NB4 (cell line): Measurements from ENCODE around the gene SIN3A.
"Not testable (repeated sequence)": the region's sequence is repeated elsewhere in the genome, so short reads cannot be mapped to it uniquely, and the experiment has no call there.

Experiments used
- DNase-seq: peaks from one replicate; pipeline ENCODE4 v3.0.0; 2010; ENCODE audit warnings: low read depth
- H3K4me3 ChIP-seq: one replicate; pipeline ENCODE4 v1.5.1; 2011; ENCODE audit warnings: mild to moderate bottlenecking, low read depth, low read length, moderate library complexity
- CTCF ChIP-seq: IDR thresholded peaks from one replicate; pipeline ENCODE4 v1.5.1; 2012; ENCODE audit warnings: low read depth, low read length
- MAX ChIP-seq: IDR thresholded peaks from 2 replicates; pipeline ENCODE4 v1.6.1; 2011; ENCODE audit warnings: low read depth, low read length
- MYC ChIP-seq: IDR thresholded peaks from 2 replicates; pipeline ENCODE4 v1.6.1; 2011; ENCODE audit warnings: low read depth, low read length
- POLR2A ChIP-seq: IDR thresholded peaks from 2 replicates; pipeline ENCODE4 v1.6.1; 2011; ENCODE audit warnings: mild to moderate bottlenecking; ENCODE audit not compliant: insufficient read length; ENCODE audit errors: extremely low read depth

SIN3A gene

GRCh38 chr15:75338661-75339240 lies 112.7 kb downstream of the SIN3A start:
- no peak for TF ChIP-seq POLR2A
- no peak for TF ChIP-seq CTCF
- TF ChIP-seq MAX = no peak
- TF ChIP-seq MYC = no peak
- no peak overlapping the region for H3K4me3 ChIP-seq
- DNase-seq = no peak

- H3K4me3 ChIP-seq = peak within 1 kb of the TSS; percentile 81
- peak; percentile 92 for DNase-seq
Observed at GRCh38 chr15:75335705-75336355, 115.7 kb downstream of the SIN3A start, which contains the start of gene COMMD4. Gene COMMD4 (plus strand): TSS chr15:75336063. CDS start chr15:75336090, 27 bp downstream.

GRCh38 chr15:75335313-75335704 lies 116.2 kb downstream of the SIN3A start:
- no peak for DNase-seq
- peak overlapping the region; percentile 81 for H3K4me3 ChIP-seq
- TF ChIP-seq CTCF (no peak), MYC (no peak), MAX (no peak), POLR2A (no peak)

More at GRCh38 chr15:75335705-75336355, 115.7 kb downstream of the SIN3A start, which contains the start of gene COMMD4:
- TF ChIP-seq MAX (peak; percentile 71; the same call in 1 of the 2 replicates), CTCF (no peak), MYC (no peak), POLR2A (peak; percentile 58)

GRCh38 chr15:75333654-75334419 lies 117.7 kb downstream of the SIN3A start:
- not testable (repeated sequence) for DNase-seq, H3K4me3 ChIP-seq

- not testable (repeated sequence) for H3K4me3 ChIP-seq, DNase-seq
Observed at GRCh38 chr15:75332093-75332492, 119.4 kb downstream of the SIN3A start.

- TF ChIP-seq CTCF = no peak
- no peak for TF ChIP-seq POLR2A
- TF ChIP-seq MAX = no peak
- TF ChIP-seq MYC = no peak
- H3K4me3 ChIP-seq = no peak overlapping the region
Observed at GRCh38 chr15:75329571-75329970, 121.9 kb downstream of the SIN3A start.

More at GRCh38 chr15:75329571-75329970, 121.9 kb downstream of the SIN3A start:
- no peak for DNase-seq
